ENCODE measurements around the gene OR8D1.

DNA sequence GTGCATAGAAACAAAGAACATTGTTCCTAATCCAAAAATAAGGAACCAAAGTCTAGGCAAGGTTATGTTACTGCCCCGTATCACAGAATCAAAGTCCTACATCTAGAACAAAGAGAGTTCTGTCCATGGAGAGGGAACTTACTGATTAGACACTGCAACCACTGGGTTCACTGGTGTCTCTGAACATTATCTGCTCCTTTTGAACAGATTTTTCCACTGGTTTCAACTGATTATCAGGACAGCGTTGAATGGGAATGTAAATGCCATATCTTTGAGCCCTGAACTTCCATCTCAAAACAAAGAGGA is 26.3 kb upstream of the OR8D1 start:
- no peak for TF ChIP-seq RARB (CRISPR knock-in tag; IDR thresholded peaks at IDR 0.05)
- TF ChIP-seq, protein P1, sequence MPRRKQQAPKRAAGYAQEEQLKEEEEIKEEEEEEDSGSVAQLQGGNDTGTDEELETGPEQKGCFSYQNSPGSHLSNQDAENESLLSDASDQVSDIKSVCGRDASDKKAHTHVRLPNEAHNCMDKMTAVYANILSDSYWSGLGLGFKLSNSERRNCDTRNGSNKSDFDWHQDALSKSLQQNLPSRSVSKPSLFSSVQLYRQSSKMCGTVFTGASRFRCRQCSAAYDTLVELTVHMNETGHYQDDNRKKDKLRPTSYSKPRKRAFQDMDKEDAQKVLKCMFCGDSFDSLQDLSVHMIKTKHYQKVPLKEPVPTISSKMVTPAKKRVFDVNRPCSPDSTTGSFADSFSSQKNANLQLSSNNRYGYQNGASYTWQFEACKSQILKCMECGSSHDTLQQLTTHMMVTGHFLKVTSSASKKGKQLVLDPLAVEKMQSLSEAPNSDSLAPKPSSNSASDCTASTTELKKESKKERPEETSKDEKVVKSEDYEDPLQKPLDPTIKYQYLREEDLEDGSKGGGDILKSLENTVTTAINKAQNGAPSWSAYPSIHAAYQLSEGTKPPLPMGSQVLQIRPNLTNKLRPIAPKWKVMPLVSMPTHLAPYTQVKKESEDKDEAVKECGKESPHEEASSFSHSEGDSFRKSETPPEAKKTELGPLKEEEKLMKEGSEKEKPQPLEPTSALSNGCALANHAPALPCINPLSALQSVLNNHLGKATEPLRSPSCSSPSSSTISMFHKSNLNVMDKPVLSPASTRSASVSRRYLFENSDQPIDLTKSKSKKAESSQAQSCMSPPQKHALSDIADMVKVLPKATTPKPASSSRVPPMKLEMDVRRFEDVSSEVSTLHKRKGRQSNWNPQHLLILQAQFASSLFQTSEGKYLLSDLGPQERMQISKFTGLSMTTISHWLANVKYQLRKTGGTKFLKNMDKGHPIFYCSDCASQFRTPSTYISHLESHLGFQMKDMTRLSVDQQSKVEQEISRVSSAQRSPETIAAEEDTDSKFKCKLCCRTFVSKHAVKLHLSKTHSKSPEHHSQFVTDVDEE (CRISPR knock-in tag; IDR thresholded peaks at IDR 0.05), result no peak
- TF ChIP-seq, protein P2, sequence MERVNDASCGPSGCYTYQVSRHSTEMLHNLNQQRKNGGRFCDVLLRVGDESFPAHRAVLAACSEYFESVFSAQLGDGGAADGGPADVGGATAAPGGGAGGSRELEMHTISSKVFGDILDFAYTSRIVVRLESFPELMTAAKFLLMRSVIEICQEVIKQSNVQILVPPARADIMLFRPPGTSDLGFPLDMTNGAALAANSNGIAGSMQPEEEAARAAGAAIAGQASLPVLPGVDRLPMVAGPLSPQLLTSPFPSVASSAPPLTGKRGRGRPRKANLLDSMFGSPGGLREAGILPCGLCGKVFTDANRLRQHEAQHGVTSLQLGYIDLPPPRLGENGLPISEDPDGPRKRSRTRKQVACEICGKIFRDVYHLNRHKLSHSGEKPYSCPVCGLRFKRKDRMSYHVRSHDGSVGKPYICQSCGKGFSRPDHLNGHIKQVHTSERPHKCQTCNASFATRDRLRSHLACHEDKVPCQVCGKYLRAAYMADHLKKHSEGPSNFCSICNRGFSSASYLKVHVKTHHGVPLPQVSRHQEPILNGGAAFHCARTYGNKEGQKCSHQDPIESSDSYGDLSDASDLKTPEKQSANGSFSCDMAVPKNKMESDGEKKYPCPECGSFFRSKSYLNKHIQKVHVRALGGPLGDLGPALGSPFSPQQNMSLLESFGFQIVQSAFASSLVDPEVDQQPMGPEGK (CRISPR knock-in tag; IDR thresholded peaks at IDR 0.05; ENCODE audit: borderline replicate concordance), result no peak
- TF ChIP-seq ZNF70 (CRISPR knock-in tag; IDR thresholded peaks at IDR 0.05), result no peak
- TF ChIP-seq PPARA (CRISPR knock-in tag; IDR thresholded peaks at IDR 0.05; ENCODE audit: borderline replicate concordance), result no peak
- TF ChIP-seq, protein P3, sequence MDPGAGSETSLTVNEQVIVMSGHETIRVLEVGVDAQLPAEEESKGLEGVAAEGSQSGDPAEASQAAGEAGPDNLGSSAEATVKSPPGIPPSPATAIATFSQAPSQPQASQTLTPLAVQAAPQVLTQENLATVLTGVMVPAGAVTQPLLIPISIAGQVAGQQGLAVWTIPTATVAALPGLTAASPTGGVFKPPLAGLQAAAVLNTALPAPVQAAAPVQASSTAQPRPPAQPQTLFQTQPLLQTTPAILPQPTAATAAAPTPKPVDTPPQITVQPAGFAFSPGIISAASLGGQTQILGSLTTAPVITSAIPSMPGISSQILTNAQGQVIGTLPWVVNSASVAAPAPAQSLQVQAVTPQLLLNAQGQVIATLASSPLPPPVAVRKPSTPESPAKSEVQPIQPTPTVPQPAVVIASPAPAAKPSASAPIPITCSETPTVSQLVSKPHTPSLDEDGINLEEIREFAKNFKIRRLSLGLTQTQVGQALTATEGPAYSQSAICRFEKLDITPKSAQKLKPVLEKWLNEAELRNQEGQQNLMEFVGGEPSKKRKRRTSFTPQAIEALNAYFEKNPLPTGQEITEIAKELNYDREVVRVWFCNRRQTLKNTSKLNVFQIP (CRISPR knock-in tag; IDR thresholded peaks at IDR 0.05; ENCODE audit: borderline replicate concordance, low read depth), result no peak
